HG03175 (cell line): ENCODE data around the gene KCNC3.

Experiments used
- ATAC-seq: cut with Tn5 transposase; IDR thresholded peaks from one replicate; pipeline ENCODE4 v1.9.1; 2021; ENCODE audit warnings: mild to moderate bottlenecking, moderate library complexity; ENCODE audit not compliant: unreplicated experiment

Gene KCNC3

DNA sequence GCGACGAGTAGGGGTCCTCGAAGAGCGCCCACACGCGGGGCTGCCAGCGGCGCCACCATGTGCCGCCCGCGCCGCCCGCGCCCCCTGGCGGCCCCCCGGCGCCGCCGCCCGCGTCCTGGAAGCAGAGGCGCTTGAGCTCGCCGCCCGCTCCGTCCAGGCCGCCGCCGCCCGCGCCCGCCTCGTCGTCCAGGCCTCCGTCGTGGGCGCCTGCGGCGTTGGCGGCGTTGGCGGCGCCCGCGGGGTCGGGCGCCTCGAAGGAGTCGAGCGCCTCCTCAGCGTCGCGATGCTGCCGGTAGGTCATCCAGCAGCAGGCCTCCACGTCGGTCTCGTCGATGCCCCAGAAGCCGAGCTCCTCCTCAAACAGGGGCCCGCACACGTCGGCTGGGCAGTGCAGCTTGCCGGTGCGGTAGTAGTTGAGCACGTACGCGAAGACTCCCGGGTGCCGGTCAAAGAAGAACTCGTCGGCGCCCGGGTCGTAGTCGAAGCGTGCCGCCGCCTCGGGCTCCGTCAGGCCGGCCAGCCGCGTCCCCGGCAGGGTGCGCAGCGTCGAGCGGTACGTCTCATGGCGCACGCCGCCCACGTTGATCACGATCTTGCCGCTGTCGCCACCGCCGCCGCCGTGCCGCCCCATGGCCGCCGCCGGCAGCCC, 829 bp downstream of the KCNC3 start:
- no peak for ATAC-seq

- no peak for ATAC-seq
These were observed 1.5 kb downstream of the KCNC3 start for GRCh38 chr19:50327461-50328223.

DNA sequence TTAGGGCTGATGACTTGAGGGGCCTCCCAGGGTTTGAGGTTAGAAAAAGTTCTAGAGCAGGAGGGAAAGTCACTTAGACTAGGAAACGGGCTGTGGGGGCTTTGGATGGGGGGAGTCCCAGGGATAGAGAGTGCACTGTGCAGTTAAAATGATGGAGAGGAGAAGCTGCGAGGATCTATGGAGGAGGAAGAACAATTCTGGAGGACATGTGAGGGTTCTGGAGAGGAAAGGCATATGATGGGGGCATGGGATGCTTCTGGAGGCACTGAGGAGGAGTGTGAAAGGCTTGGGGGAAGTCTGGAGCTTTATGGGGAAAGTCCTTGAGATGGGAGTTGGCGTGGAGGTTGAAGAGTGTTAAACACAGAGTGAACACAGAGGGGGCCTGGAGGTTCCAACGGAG, 2.2 kb downstream of the KCNC3 start:
- ATAC-seq = no peak

DNA sequence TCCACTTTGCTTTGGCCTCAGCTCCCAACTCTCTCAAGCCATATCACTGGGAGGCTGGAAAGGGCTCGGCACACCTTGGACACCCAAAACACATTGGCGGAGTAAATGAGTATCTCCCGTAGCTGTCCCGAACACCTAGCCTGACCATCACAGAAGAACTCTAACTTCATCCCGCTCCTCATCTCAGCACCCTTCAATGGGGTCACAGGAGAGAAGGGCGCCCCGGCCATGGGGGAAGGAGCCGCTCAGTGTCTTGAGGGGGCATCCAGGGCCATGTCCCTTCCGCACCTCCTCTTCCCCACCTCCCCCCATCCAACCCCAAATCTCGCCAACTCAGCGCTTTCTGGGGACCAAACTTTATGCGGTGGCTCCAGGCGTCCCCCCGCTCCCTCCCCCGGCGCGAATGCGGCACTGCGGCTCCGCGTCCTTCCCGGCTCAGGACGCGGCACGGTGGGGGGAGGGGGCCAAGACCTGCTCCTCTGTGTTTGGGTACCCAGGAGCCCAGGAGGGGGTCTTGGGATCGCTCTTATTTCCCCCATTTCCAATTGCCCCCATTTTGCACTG, 3.0 kb downstream of the KCNC3 start:
- no peak for ATAC-seq

DNA sequence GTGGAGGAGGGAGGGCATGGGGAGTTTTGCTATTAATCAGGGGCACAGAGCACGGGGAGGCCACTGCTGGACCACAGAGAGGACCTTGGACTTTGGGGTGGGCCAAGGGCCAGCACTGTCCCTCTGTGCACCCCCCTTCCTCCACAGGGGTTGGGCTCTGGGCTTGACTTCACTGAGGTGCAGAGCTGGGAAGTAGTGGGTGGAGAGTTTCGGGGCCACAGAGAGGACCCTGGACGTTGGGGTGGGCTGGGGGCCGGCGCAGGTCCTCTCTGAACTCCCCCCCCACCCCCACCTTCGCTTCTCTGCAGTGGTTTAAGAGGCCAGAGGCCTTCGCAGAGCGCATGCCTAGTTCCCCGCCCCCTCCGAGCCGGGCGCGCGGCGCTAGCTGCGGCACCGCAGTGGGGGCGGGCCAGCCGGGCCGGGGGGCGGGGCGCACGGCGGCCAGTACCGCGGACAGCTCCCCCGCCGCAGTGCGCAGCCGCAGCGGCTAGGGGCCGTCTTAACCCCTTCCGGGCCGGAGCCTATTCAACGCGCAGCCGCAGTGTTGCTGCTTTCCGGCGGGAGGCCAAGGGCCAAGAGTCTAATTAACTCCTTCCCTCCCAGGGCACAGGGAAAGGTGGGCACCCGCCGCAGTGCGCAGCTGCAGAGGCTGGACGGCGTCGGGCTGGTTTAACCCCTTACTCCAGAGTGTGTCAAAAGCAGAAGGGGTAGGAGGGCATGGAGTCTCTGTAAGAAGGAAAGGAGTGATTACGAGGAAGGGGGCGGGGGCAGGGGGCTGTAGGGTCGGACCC, 3.7 kb downstream of the KCNC3 start:
- no peak for ATAC-seq

- ATAC-seq = no peak
These were observed 4.8 kb downstream of the KCNC3 start for GRCh38 chr19:50324331-50324730.

DNA sequence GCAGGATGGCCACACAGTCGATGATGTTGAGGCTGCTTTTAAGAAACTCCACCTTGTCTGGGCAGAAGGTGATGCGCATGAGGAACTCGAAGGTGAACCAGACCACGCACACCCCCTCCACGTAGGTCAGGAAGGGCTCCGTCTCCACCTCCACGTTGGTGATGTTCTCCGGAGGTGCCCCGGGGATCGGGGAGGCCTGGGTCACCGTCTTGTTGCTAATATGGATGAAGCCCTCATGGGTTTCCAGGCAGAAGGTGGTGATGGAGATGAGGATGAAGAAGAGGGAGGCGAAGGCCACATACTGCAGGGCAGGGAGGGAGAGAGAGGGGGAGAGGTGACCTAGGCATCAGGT, 5.4 kb downstream of the KCNC3 start:
- ATAC-seq = no peak

- ATAC-seq = no peak
These were observed 6.0 kb downstream of the KCNC3 start for GRCh38 chr19:50322931-50323781.

DNA sequence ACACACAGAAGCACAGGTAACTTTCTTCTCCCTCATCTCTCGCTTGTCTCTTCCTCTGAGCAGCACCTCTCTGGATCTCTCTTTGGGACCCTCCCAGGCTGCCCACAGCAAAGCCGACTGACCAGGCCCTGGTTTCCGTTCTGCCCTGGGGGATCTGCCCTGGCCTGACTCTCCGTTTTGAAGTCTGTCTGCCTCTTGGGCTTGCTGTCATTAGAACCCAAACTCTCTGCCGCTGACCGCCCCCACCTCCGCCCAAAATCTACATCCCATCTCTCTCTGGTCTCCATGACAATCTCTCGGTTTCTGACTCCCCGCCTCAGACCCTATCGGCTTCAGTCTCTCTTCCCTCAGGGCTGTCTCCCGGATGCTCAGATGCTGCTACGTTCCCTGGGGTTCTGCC, 6.9 kb downstream of the KCNC3 start:
- no peak for ATAC-seq

GRCh38 chr19:50321831-50322230, 7.3 kb downstream of the KCNC3 start:
- no peak for ATAC-seq

- ATAC-seq = no peak
These were observed 8.6 kb downstream of the KCNC3 start for GRCh38 chr19:50320596-50320995.

- ATAC-seq = no peak
These were observed 9.1 kb downstream of the KCNC3 start for GRCh38 chr19:50320051-50320450.

DNA sequence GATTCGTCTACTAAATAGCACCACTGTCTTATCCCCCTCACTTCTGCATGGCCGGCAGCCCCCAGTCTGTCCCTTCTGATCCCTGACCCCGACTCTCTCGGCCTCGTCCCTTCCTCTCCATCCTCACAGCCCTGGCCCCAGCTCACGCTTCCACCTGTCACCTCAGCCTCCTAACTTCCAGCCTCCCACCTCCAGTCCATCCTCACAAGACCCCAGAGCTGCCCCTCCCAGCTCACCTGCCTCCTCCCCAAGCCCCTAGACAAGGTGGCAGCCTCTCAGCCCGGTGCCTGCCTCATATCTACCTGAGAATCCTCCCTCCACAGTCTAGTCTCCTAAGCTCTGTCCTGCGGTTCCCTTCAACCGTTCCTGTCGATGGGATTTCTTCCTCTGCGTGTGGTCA, 10.0 kb downstream of the KCNC3 start:
- ATAC-seq = no peak

DNA sequence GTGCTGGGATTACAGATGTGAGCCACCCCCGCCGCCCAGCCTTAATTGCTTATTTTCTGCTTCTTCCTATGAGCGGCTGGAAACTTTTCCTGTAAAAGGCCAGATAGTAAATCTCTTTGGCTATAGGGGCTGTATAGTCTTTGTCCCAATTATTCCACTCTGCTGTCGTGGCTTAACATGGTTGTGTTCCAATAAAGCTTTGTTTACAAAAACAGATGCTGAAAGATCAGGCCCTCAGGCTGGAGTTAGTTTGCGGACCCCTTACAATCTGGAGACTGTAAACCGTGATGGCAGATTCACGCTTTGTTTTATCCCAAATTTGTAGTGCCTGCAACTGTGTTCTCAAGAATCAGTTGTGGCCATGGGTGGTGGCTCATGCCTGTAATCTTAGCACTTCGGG, 10.7 kb downstream of the KCNC3 start:
- ATAC-seq = no peak

GRCh38 chr19:50317115-50317514, 12.1 kb downstream of the KCNC3 start:
- no peak for ATAC-seq

GRCh38 chr19:50315773-50316448, 13.3 kb downstream of the KCNC3 start:
- no peak for ATAC-seq

DNA sequence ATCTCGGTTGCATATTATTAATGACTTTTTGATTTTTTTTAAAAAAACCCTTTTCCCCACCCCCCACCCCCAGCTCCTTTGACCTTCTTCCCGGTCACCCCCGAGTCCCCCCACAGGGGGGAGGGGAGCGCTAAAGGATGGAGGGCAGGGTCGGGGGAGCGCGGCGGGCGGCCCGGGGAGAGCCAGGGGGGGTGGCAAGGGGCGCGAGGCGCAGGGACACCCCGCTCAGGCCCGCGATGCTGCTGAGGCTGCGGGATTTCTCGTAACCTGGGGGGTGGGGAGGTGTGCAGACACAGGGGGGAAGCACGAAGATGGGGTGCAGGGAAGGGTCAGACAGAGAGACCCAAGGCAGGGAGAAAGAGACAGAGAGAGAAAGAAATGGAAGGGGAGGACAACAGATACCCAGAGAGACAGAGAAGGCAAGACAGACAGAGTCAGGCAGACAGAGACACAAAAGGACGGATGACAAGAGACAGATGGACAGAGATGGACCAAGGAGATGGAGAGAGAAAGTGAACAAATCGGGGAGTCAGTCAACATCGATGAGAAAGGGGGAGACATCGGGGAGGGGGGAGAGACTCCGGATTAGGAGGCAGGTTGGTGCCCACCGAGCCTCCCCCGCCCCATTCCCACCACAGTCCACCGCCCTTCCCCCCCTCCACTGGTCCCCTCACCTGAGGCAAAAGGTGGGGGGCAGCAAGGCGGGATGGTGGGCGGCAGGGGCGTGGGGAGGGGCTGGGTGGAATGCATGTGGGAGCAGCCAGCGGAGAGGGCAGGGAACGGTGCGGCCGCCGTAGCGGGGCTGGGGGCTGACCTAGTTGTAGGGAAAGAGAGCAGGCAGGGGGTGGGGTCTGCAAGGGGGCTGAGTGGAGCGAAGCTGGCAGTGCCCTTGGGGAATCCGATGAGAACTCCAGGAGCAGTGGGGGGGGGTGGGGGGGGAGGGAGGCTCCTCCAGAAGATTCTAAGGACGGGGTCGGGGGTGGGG, 14.2 kb downstream of the KCNC3 start:
- no peak for ATAC-seq

- ATAC-seq = no peak
These were observed 15.2 kb downstream of the KCNC3 start for GRCh38 chr19:50313812-50314536.
